A549 (cell line): ENCODE data around the gene ATRAID.

ENCODE experiments used
- CBX8 ChIP-seq: fragments of 200-600 bp; sonication (generic); IDR thresholded peaks from 2 replicates; pipeline ENCODE4 v1.6.1; 2016
- JUNB ChIP-seq: fragments of >200 bp; sonication (Bioruptor Twin); formaldehyde crosslinking; IDR thresholded peaks from 2 replicates; pipeline ENCODE4 v1.6.1; 2016
- POLR2A ChIP-seq: IDR thresholded peaks from 2 replicates; pipeline ENCODE4 v1.6.1; 2012; ENCODE audit warnings: mild to moderate bottlenecking, low read length

DNA sequence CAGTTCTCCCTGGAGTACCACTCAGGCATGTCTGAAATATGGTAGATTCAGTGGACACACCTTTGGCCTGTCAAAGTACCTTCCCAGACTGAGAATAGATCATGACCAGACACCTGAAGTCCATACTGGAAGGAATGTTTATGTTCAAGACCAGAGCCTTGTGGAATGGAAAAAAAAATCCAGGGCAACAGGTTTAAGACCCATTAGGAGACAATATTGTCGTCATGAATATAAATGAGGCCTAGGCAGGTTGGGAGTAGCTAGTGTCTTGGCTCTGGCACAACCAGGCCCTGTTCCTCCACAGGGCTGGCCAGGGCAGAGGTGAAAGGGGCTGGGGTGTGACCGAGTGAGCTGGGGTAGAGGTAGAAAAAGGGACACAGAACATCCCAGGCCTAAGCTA, 13.2 kb upstream of the ATRAID start:
- TF ChIP-seq JUNB (no peak), POLR2A (no peak), CBX8 (no peak)
